HCT116 (cell line): ENCODE results near the gene SNCA. TPM values are rescaled to one million over a fixed set of nuclear protein-coding genes. Genes with fewer than 3 reads are reported as not detected.

ENCODE experiments used
- ATAC-seq: fragments of 200-7000 bp; cut with Tn5 transposase; 2 replicates; pipeline ENCODE4 v1.9.1; 2020; ENCODE audit warnings: mild to moderate bottlenecking, moderate library complexity
- BruUV-seq: library from RNA; stranded (reverse); fragments of 400-500 nt; replicated peaks from 2 replicates; lab custom pipeline; 2021; lab: Mats Ljungman, UMichigan
- CTCF ChIA-PET: fragments of 300-600 bp; sonication (Branson Sonifier 250); formaldehyde crosslinking; loops from one replicate; lab custom pipeline; 2021; ENCODE audit warnings: antibody characterized with exemption; lab: Charles Lee
- POLR2A ChIA-PET: fragments of 300-600, 350-600 bp; sonication (Branson Sonifier 250); formaldehyde crosslinking; loops from one replicate; lab custom pipeline; 2021; ENCODE audit warnings: antibody characterized with exemption; lab: Charles Lee
- RAD21 ChIA-PET, 2 experiments: fragments of 300-600 bp; sonication (Branson Sonifier 250); formaldehyde crosslinking; loops; one replicate each; lab custom pipeline; 2023; ENCODE audit warnings: low total read pairs in 2 of 2; ENCODE audit not compliant: uncharacterized antibody in 2 of 2, unreplicated experiment in 2 of 2, low non-redundant PET in 1 of 2; lab: Charles Lee
- DNase-seq: peaks from one replicate; pipeline ENCODE4 v3.0.0-alpha.2; 2010; ENCODE audit warnings: low read depth, low spot score
- H2AFZ ChIP-seq: fragments of 200-600 bp; shearing (Covaris generic), sonication (generic); 2 replicates; pipeline ENCODE4 v1.6.1; 2017; ENCODE audit warnings: low read depth, mixed run types, mixed read lengths, antibody characterized with exemption, low read length; ENCODE audit not compliant: poor library complexity, severe bottlenecking
- H3K27ac ChIP-seq: 2 replicates; pipeline ENCODE4 v1.5.1; 2012; ENCODE audit warnings: low read depth, low read length
- H3K27me3 ChIP-seq: fragments of 200-600 bp; sonication (generic); 2 replicates; pipeline ENCODE4 v1.6.1; 2016; ENCODE audit warnings: mixed run types, low read length, mixed read lengths; ENCODE audit not compliant: insufficient read depth
- H3K36me3 ChIP-seq, 2 experiments: fragments of 200-500 bp in 1 of 2; fragments of 200-600 bp in 1 of 2; sonication (Bioruptor generic) in 1 of 2; sonication (generic) in 1 of 2; 2 replicates each; pipeline versions ENCODE4 v1.5.1 to v1.6.1; 2014 to 2016; ENCODE audit warnings: low read length in 2 of 2, inconsistent platforms in 1 of 2, mixed read lengths in 1 of 2, mixed run types in 1 of 2; ENCODE audit not compliant: insufficient read depth in 2 of 2, control insufficient read depth in 1 of 2
- H3K4me1 ChIP-seq, 2 experiments: fragments of 200-600 bp in 1 of 2; sonication (generic) in 1 of 2; 2 replicates each; pipeline versions ENCODE4 v1.5.1 to v1.6.1; 2012 to 2017; ENCODE audit warnings: low read length in 2 of 2, inconsistent platforms in 1 of 2, mild to moderate bottlenecking in 1 of 2, mixed read lengths in 1 of 2, mixed run types in 1 of 2, moderate library complexity in 1 of 2; ENCODE audit not compliant: insufficient read depth in 2 of 2, control insufficient read depth in 1 of 2
- H3K4me2 ChIP-seq: fragments of 200-600 bp; sonication (generic); 2 replicates; pipeline ENCODE4 v1.6.1; 2017; ENCODE audit warnings: mixed run types, low read length, mixed read lengths
- H3K4me3 ChIP-seq, 2 experiments: fragments of 200-600 bp in 1 of 2; sonication (generic) in 1 of 2; replicated peaks in 1 of 2; 2 replicates each; pipeline ENCODE4 v1.5.1; 2011 to 2016; ENCODE audit warnings: low read length in 2 of 2, control low read depth in 1 of 2, low read depth in 1 of 2, mild to moderate bottlenecking in 1 of 2, mixed read lengths in 1 of 2, mixed run types in 1 of 2
- H3K79me2 ChIP-seq: fragments of 200-600 bp; sonication (generic); 2 replicates; pipeline ENCODE4 v1.6.1; 2017; ENCODE audit warnings: mild to moderate bottlenecking, mixed run types, low read length, moderate library complexity, mixed read lengths; ENCODE audit not compliant: insufficient read depth
- H3K9ac ChIP-seq: fragments of 200-600 bp; sonication (generic); 2 replicates; pipeline ENCODE4 v1.6.1; 2016; ENCODE audit warnings: low read length, mixed read lengths
- H3K9me2 ChIP-seq: fragments of 200-600 bp; sonication (generic), shearing (Covaris generic); 2 replicates; pipeline ENCODE4 v1.6.1; 2017; ENCODE audit warnings: mixed run types, mild to moderate bottlenecking, moderate library complexity; ENCODE audit not compliant: insufficient read depth
- H3K9me3 ChIP-seq, 2 experiments: fragments of 200-500 bp in 1 of 2; fragments of 200-600 bp in 1 of 2; sonication (Bioruptor generic) in 1 of 2; sonication (generic) in 1 of 2; 2 replicates each; pipeline ENCODE4 v1.6.1; 2014 to 2017; ENCODE audit warnings: low read length in 2 of 2, mixed read lengths in 2 of 2, inconsistent platforms in 1 of 2, low read depth in 1 of 2, mild to moderate bottlenecking in 1 of 2, mixed run types in 1 of 2, moderate library complexity in 1 of 2; ENCODE audit not compliant: control insufficient read depth in 1 of 2, insufficient read depth in 1 of 2
- H4K20me1 ChIP-seq: fragments of 200-600 bp; sonication (generic), shearing (Covaris generic); 2 replicates; pipeline ENCODE4 v1.6.1; 2017; ENCODE audit warnings: mixed run types, mild to moderate bottlenecking, moderate library complexity; ENCODE audit not compliant: insufficient read depth
- CBX3 ChIP-seq: IDR thresholded peaks from 2 replicates; pipeline ENCODE4 v1.6.1; 2012; ENCODE audit warnings: low read depth
- CEBPB ChIP-seq: IDR thresholded peaks from 2 replicates; pipeline ENCODE4 v1.6.1; 2012; ENCODE audit warnings: low read depth
- EGR1 ChIP-seq: IDR thresholded peaks from 2 replicates; pipeline ENCODE4 v1.6.1; 2012; ENCODE audit warnings: low read depth
- ELF1 ChIP-seq: IDR thresholded peaks from 2 replicates; pipeline ENCODE4 v1.6.1; 2012; ENCODE audit warnings: low read depth, borderline replicate concordance
- EZH2 ChIP-seq: fragments of 200-600 bp; sonication (generic); IDR thresholded peaks from 2 replicates; pipeline ENCODE4 v1.6.1; 2017; ENCODE audit warnings: antibody characterized with exemption, mixed run types
- FOSL1 ChIP-seq: IDR thresholded peaks from 2 replicates; pipeline ENCODE4 v1.6.1; 2012; ENCODE audit warnings: low read depth
- JUND ChIP-seq: IDR thresholded peaks from 2 replicates; pipeline ENCODE4 v1.6.1; 2012
- MAX ChIP-seq: IDR thresholded peaks from 2 replicates; pipeline ENCODE4 v1.6.1; 2012
- POLR2A ChIP-seq: IDR thresholded peaks from 2 replicates; pipeline ENCODE4 v1.7.0; 2011; ENCODE audit warnings: borderline replicate concordance; ENCODE audit not compliant: insufficient read depth, insufficient read length; ENCODE audit errors: extremely low read depth
- POLR2AphosphoS5 ChIP-seq: IDR thresholded peaks from 2 replicates; pipeline ENCODE4 v1.6.1; 2011; ENCODE audit warnings: mild to moderate bottlenecking, low read depth, low read length, moderate library complexity
- RAD21 ChIP-seq: IDR thresholded peaks from 2 replicates; pipeline ENCODE4 v1.6.1; 2012; ENCODE audit warnings: low read depth, mild to moderate bottlenecking
- REST ChIP-seq: IDR thresholded peaks from 2 replicates; pipeline ENCODE4 v1.6.1; 2012; ENCODE audit warnings: low read depth
- SIN3A ChIP-seq: IDR thresholded peaks from 2 replicates; pipeline ENCODE4 v1.6.1; 2012; ENCODE audit warnings: low read depth
- SP1 ChIP-seq: IDR thresholded peaks from 2 replicates; pipeline ENCODE4 v1.6.1; 2012; ENCODE audit warnings: low read depth
- SRF ChIP-seq: IDR thresholded peaks from 2 replicates; pipeline ENCODE4 v1.6.1; 2012; ENCODE audit warnings: low read depth
- TCF7L2 ChIP-seq: IDR thresholded peaks from 2 replicates; pipeline ENCODE4 v1.7.0; 2011; ENCODE audit warnings: borderline replicate concordance, inconsistent platforms; ENCODE audit not compliant: insufficient read depth, insufficient read length; ENCODE audit errors: extremely low read depth
- YY1 ChIP-seq: IDR thresholded peaks from 2 replicates; pipeline ENCODE4 v1.6.1; 2011; ENCODE audit warnings: low read length, low read depth, moderate library complexity, mild to moderate bottlenecking; ENCODE audit not compliant: insufficient replicate concordance; ENCODE audit errors: extremely low read depth
- ZFX ChIP-seq: fragments of 450-650 bp; IDR thresholded peaks from 2 replicates; pipeline ENCODE4 v1.6.1; 2017
- ZNF274 ChIP-seq: fragments of 200-500 bp; sonication (Bioruptor generic); IDR thresholded peaks from 2 replicates; pipeline ENCODE4 v1.6.1; 2014; ENCODE audit warnings: mild to moderate bottlenecking, low read depth, low read length, inconsistent platforms
- intact Hi-C: fragments of 100-400 bp; cut with micrococcal nuclease; formaldehyde crosslinking; loops from 2 replicates; pipeline ENCODE4 v1.10.0; 2022
- total RNA-seq: library from RNA; stranded (reverse); gene quantifications from one replicate; pipeline ENCODE4 v1.2.1, GENCODE V29; 2021; ENCODE audit not compliant: unreplicated experiment

SNCA gene
- total RNA-seq, 1 experiment from 2014 or later = 1.0 TPM

DNA sequence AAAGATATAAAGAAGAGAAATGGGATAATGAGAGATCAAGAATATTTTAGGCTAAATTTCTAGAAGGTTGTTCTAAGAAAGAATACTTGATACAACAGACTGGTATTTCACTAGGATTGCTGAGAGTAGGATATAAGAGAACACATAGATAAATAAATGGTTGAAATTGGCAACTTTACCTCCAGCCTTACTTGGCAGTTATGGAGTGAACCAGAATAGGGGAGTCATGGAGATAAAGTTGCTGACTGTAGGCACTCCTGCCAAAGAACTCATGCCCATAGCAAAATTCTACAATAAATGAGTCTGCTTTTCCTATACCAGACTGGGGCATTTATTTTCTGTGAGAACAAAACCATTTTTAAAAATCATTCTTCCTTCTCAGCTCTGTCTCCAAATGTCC, 31.3 kb upstream of the SNCA start:
- Histone ChIP-seq H3K4me3 (no peak overlapping the region), H3K79me2 (no peaks in the 10 kb centered on the region), H2AFZ (no peak overlapping the region), H3K27ac (no peak overlapping the region), H3K9me3 (no peaks in the 10 kb centered on the region), H3K36me3 (no peaks in the 10 kb centered on the region), H4K20me1 (no peaks in the 10 kb centered on the region), H3K9me2 (no peaks in the 10 kb centered on the region), H3K27me3 (no peaks in the 10 kb centered on the region), H3K4me1 (no peaks in the 10 kb centered on the region), H3K4me2 (no peak overlapping the region), H3K9ac (no peak overlapping the region)
- DNase-seq (no peak), ATAC-seq (no peak)
- no TSS peak for BruUV-seq
- POLR2A ChIA-PET = no interaction called here
- TF ChIP-seq POLR2A (no peak), ELF1 (no peak), ZNF274 (no peak), SP1 (no peak), SRF (no peak), EGR1 (no peak), CBX3 (no peak), EZH2 (no peak), CEBPB (no peak), MAX (no peak), JUND (no peak)
- intact Hi-C loops = loop anchor here (5.0 kb wide), 1 partner anchor 641 kb away; no protein-coding TSS in a partner anchor
- RAD21 ChIA-PET = no interaction called here
- CTCF ChIA-PET = interaction anchor here (1.1 to 1.6 kb wide), 9 partner anchors 8 to 642 kb away, joined by 3 to 11 read pairs (median 4); no protein-coding TSS in a partner anchor

DNA sequence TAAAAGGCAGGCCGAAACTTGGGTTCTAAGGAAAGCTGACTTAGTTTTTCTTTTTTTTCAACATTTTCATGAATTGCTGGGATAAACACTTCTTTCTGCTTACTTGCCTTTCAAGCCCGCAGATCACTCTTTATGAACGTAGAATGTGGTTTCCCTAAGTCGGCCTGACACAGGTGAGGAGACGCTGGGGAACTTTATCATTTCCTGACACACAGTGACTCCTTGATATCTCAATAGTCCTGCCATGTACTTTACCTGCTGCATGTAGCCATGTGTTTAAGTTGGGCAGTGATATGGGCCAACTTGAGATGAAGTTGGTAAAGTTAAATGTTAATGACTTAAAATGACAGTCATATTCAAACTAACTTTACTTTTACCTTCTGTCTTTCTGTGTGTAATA, 26.6 kb upstream of the SNCA start:
- intact Hi-C loops = no loop called here
- DNase-seq = no peak
- no peak overlapping the region for H2AFZ ChIP-seq
- no peaks in the 10 kb centered on the region for H3K36me3 ChIP-seq
- H3K4me2 ChIP-seq = no peak overlapping the region
- H3K4me3 ChIP-seq = no peak overlapping the region
- no peaks in the 10 kb centered on the region for H4K20me1 ChIP-seq
- no TSS peak for BruUV-seq
- ChIA-PET POLR2A (no interaction called here), RAD21 (no interaction called here), CTCF (no interaction called here)
- H3K27me3 ChIP-seq = no peaks in the 10 kb centered on the region
- H3K9me2 ChIP-seq = no peaks in the 10 kb centered on the region
- H3K79me2 ChIP-seq = no peaks in the 10 kb centered on the region
- no peaks in the 10 kb centered on the region for H3K9me3 ChIP-seq
- no peak overlapping the region for H3K9ac ChIP-seq
- TF ChIP-seq SIN3A (no peak), RAD21 (no peak), ZFX (no peak), JUND (no peak), YY1 (no peak), ZNF274 (no peak), TCF7L2 (no peak), FOSL1 (no peak), CBX3 (no peak), CEBPB (no peak), POLR2AphosphoS5 (no peak), EZH2 (no peak), ELF1 (no peak), SRF (no peak), REST (no peak), SP1 (no peak)
- H3K27ac ChIP-seq = no peak overlapping the region
- ATAC-seq = no peak
- H3K4me1 ChIP-seq = no peaks in the 10 kb centered on the region
